IPS-18c (cell line): ENCODE data around the gene ZNF367.
A peak's percentile ranks its signal among the peaks of the same experiment; 100 is the strongest.
"Not testable (repeated sequence)": the region's sequence is repeated elsewhere in the genome, so short reads cannot be mapped to it uniquely, and the experiment has no call there.

ENCODE experiments used
- H3K4me3 ChIP-seq: 2 replicates; pipeline ENCODE4 v1.7.0; 2013; ENCODE audit warnings: low read depth, mild to moderate bottlenecking, low read length, moderate library complexity; ENCODE audit not compliant: insufficient read depth
- H3K9me3 ChIP-seq: one replicate; pipeline ENCODE4 v1.6.1; 2013; ENCODE audit warnings: mild to moderate bottlenecking, low read length, moderate library complexity; ENCODE audit not compliant: control insufficient read depth, insufficient read depth

The ZNF367 gene

DNA sequence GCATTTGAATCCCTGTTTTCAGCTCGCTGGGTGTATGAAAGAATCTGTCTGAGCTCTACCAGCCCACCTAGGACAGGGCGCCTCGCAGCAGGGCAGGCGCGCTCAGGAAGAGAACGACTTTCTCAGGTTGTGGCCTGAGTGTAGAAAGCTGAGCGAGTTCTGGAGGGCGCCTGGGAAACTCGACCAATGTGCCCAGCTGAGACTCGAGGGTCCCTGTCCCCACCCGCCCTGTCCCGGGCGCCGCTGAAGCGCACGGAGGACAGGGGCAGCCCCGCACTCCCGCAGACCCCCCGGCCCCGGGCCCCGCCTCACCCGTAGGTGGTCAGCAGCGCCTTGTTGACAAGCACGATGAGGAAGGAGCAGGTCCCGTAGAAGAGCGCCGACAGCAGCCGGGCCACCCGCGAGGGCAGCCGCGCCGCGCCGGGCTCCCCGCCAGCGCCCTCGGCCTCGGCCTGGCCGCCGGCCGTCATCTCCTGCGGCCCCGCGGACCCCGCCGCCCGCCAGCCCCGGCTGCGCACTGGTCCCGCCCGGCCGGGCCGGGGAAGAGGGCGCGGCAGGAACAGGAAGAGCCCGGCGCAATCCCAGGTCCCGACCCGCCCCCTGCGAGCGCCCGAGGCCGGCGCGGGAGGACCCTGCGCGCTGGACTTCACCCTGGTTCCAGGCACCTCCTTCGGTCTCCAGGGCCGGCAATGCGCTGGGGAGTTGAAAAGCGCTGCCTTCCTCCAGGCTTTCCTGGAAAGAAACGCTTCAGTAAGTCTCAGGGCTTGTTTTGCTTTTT, 34.8 kb downstream of the ZNF367 start, which contains the start of gene SLC35D2:
Gene SLC35D2, minus strand, starts transcription at position 547 of the 778 bp plus-strand sequence. Its CDS starts 77 bp downstream, at position 470.
- Histone ChIP-seq H3K4me3 (peak within 1 kb of the TSS; percentile 70), H3K9me3 (no peaks in the 10 kb centered on the region)

DNA sequence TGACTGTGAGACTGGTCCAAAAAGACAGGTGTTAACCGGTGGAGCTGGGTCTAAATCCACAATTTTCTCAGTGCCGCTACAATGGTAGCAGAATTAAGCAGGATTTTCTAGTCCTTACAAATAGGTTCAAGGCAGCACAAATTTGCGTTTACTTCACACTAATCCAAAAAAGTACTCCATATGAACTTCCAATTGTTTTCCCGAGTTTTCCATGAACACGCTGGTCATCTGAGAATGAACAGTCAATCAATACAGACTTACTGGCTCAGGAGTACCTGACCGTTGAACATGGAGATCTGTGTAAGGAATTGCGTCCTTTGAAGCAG, 35.4 kb downstream of the ZNF367 start:
- peak overlapping the region; percentile 70 for H3K4me3 ChIP-seq
- no peaks in the 10 kb centered on the region for H3K9me3 ChIP-seq

GRCh38 chr9:96382175-96382574, 36.0 kb downstream of the ZNF367 start:
- H3K4me3 ChIP-seq, result no peak overlapping the region
- no peaks in the 10 kb centered on the region for H3K9me3 ChIP-seq

DNA sequence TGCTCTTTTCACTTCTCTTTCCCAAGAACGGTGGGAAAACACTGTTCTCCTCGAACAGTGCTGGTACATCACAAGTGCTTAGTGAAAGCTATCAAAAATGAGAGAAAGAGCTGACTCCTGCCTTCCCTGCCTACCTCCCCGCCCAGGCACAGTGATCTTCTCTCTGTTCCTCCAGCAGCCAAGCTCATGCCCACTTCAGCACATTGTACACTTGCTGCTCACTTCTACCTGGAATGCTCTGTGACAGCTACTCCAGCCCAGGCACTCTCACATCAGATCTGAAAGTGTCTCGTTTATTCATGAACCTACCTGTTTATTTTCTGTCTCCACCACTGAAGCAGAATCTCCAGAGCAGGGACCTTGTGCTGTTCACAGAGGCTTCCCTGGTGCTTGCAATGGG, 36.5 kb downstream of the ZNF367 start:
- H3K4me3 ChIP-seq, result no peak overlapping the region
- H3K9me3 ChIP-seq, result no peaks in the 10 kb centered on the region

DNA sequence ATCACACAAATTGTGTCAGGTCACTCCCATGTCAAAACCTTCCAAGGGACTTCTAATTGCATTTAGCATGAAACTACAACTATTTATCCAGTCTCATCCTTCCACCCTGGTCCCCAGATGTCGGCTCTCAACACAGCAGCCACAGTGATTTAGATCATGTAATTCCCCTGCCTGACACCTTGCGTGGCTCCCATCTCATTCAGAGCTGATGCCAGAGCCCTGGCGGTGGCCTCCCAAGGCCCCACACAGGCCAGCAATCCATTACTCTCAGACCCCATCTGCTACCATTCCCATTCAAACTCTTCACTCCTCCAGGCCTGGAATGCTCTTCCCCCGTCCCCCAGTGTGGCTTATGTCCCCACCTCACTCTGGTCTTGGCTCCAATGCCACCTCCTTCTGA, 37.0 kb downstream of the ZNF367 start:
- H3K4me3 ChIP-seq, result no peak overlapping the region

GRCh38 chr9:96379461-96379860, 38.7 kb downstream of the ZNF367 start:
- no peaks in the 10 kb centered on the region for H3K9me3 ChIP-seq
- H3K4me3 ChIP-seq, result no peak overlapping the region

More for the DNA sequence above, 37.0 kb downstream of the ZNF367 start:
- H3K9me3 ChIP-seq, result no peaks in the 10 kb centered on the region

DNA sequence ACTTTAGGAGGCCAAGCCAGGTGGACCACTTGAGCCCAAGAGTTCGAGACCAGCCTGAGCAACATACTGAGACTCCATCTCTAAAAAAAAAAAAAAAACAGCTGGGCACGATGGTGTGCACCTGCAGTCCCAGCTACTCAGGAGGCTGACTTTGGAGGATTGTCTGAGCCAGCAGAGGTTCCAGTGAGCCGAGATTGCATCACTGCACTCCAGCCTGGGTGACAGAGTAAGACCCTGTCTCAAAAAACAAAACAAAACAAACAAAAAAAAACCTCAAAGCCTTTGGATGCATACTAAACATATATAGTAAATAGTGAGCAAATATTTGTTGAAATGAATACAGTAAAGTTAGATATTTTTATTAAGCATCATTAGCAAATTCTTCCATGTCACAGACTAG, 40.0 kb downstream of the ZNF367 start:
- Histone ChIP-seq H3K9me3 (no peaks in the 10 kb centered on the region), H3K4me3 (no peak overlapping the region)

GRCh38 chr9:96376891-96377874, 41.0 kb downstream of the ZNF367 start:
- Histone ChIP-seq H3K4me3 (no peak overlapping the region), H3K9me3 (no peaks in the 10 kb centered on the region)

- not testable (repeated sequence) for H3K9me3 ChIP-seq, H3K4me3 ChIP-seq
Observed at GRCh38 chr9:96375507-96375906, 42.7 kb downstream of the ZNF367 start.

GRCh38 chr9:96367943-96368342, 50.2 kb downstream of the ZNF367 start:
- H3K9me3 ChIP-seq, result no peaks in the 10 kb centered on the region
- no peak overlapping the region for H3K4me3 ChIP-seq

GRCh38 chr9:96363175-96363967, 54.8 kb downstream of the ZNF367 start:
- Histone ChIP-seq H3K4me3 (no peak overlapping the region), H3K9me3 (no peaks in the 10 kb centered on the region)

- not testable (repeated sequence) for H3K4me3 ChIP-seq, H3K9me3 ChIP-seq
Observed at GRCh38 chr9:96362119-96362518, 56.1 kb downstream of the ZNF367 start.

- Histone ChIP-seq H3K4me3 (no peak overlapping the region), H3K9me3 (no peaks in the 10 kb centered on the region)
Observed at GRCh38 chr9:96361668-96362067, 56.5 kb downstream of the ZNF367 start.

DNA sequence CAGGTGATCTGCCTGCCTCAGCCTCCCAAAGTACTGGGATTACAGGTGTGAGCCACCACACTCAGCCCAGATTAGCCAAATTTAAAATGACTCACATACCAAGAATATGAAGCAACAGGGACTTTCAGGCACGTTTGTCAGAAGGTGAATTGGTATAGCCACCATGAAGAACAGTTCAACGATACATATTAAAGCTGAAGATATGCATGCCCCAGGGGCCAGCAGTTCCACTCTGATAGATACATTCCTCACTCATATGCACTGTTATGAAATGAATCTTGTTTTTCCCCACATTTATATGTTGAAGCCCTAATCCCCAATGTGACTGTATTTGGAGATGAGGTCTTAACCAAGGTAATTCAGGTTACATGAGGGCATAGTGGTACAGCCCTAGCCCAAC, 57.2 kb downstream of the ZNF367 start:
- no peak overlapping the region for H3K4me3 ChIP-seq

GRCh38 chr9:96360523-96360922, 57.6 kb downstream of the ZNF367 start:
- not testable (repeated sequence) for H3K4me3 ChIP-seq, H3K9me3 ChIP-seq

More for the DNA sequence above, 57.2 kb downstream of the ZNF367 start:
- H3K9me3 ChIP-seq, result no peaks in the 10 kb centered on the region

DNA sequence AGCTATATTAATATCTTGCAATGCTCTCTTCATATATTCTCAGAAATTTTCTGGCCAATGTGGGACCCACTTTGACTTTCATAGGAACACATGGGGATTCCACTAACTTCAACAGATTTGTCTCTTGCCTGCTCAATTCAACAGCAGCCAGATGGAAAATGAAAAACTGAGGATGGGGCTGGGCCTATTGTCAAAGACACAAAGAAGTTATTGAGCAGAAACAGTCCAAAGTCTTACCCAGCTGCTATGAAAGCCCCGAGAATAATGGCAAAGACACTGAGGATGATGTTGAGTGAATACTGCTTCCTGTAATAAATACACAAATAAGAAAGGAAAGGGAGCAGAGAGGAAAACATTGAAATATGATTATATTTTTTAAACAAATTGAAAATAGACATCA, 67.3 kb downstream of the ZNF367 start:
- Histone ChIP-seq H3K9me3 (peaks cover 4% of the 10 kb centered on the region), H3K4me3 (no peak overlapping the region)

- no peak overlapping the region; the same call in 1 of the 2 replicates for H3K4me3 ChIP-seq
- H3K9me3 ChIP-seq, result peaks cover 4% of the 10 kb centered on the region
Observed at GRCh38 chr9:96348261-96348660, 69.9 kb downstream of the ZNF367 start.
